ENCODE data around the gene ZNRF3.

GRCh38 chr22:28947125-28947524 lies 63.8 kb downstream of the ZNRF3 start:
- TF ChIP-seq POLR2A (IDR thresholded peaks at IDR 0.05) (no peak), CTCF (IDR thresholded peaks at IDR 0.05) (no peak)
